RCC 7860 (cell line): Measurements from ENCODE around the gene LMTK3.

Experiments
- DNase-seq: peaks from one replicate; pipeline ENCODE4 v3.0.0-alpha.2; 2015; ENCODE audit warnings: low spot score
- FAIRE-seq: peaks from 2 replicates; lab custom pipeline; 2012; peaks lifted over from hg19 to GRCh38; lab: Jason Lieb, UNC

Gene LMTK3

DNA sequence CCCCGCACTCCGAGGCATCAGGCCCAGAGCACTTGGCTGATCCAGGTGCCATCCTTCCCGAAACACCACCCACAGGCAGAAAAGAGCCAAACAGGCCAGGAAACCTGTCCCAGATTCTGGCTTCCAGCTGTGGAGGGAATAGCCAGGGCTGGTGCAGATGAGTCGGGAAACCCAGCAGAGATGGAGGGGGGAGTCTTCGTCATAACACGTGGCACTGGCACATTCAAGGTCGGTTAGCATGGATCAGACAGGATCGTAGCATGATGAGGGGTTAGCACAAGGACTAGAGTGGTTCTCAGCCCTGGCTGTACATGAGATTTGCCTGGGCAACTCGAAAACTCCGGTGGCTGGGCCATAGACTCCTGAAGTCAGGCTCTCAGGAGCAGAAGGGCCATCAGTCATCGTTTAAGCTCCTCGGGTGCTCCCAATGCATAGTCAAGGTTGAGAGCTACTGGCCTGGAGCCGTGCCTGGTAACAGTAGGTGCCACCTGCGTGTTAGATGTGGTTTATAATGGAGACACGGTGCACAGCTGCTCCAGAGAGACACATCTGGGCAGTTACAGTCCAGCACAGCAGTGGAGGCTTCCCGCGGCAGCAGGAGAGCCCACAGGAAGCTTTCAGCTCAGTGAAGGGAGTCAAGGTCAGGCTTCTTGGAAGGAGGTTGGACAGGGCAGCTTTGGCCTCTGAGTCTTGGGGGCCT lies 36.1 kb downstream of the LMTK3 start:
- no peak for DNase-seq
- no peak for FAIRE-seq

DNA sequence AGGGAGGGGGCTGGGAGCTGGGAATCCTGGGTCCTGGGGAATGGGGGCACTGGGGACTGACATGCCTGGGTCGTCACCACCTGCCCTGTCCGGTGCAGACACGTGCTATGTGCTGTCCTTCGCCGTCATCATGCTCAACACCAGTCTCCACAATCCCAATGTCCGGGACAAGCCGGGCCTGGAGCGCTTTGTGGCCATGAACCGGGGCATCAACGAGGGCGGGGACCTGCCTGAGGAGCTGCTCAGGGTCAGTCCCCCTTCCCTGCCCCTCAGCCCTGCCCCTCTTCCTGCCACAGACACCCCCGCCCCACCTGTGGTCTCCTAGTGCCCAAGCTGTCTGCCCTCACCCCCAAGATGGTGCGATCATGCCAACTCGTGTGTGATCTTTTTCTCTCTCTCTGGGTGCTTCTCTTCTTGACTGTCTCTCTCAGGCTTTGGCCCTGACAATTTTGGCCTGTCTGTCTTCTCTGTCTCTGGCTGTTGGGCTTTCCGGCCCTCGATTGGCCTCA lies 37.5 kb downstream of the LMTK3 start:
- FAIRE-seq: no peak

DNA sequence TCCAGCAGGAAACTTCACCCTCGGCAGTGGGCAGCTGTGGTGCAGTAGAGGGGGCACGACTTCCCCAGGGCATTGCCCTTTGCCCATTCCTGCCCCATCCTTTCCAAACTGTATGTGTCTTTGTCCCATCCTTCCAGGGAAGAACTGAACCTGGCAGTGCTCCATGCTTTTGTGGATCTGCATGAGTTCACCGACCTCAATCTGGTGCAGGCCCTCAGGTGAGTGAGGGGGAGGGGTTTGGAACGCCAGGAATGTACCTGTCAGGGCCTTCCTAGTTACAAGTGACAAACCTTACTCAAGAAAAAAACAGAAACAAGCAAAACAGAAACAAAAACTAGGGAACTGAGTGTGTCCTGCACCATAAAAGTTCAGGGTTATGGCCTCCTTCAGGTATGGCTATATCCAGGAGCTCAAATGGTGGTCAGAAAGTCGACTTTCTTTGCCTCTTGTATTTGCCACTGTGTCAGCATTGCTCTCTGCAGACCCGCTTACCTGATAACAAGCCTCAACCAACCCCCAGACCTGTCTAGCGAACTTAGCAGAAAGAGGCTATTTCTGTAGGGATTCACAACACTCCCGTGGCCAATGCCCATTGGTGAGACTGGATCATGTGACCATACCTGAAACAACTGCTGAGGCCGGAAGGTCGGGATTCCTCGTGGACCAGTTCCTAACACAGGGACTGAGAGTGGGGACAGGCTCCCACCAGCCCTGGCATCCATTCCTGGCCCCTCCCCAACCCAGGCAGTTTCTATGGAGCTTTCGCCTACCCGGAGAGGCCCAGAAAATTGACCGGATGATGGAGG lies 38.3 kb downstream of the LMTK3 start:
- FAIRE-seq: no peak
- DNase-seq: no peak

More for the DNA sequence above, 37.5 kb downstream of the LMTK3 start:
- DNase-seq: no peak

GRCh38 chr19:48471836-48472235 lies 39.8 kb downstream of the LMTK3 start:
- FAIRE-seq (no peak), DNase-seq (no peak)

DNA sequence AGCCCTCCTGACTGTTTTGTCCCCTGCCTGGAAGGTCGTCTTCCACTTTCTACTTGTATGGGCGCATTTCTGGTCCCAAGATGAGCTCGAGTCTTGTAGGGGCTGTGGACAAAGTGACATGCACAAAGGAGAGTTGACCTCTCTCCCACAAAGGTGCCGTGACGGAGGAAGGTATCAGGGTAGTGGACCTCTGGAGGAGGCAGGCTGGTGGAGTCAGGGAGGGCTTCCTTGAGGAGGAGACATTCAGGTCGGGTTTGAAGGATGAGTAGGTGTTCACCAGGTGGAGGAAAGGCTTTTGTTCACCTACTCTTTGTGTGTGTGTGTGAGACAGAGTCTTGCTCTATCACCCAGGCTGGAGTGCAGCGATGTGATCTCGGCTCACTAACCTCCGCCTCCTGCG lies 40.8 kb downstream of the LMTK3 start:
- no peak for FAIRE-seq
- DNase-seq: no peak

DNA sequence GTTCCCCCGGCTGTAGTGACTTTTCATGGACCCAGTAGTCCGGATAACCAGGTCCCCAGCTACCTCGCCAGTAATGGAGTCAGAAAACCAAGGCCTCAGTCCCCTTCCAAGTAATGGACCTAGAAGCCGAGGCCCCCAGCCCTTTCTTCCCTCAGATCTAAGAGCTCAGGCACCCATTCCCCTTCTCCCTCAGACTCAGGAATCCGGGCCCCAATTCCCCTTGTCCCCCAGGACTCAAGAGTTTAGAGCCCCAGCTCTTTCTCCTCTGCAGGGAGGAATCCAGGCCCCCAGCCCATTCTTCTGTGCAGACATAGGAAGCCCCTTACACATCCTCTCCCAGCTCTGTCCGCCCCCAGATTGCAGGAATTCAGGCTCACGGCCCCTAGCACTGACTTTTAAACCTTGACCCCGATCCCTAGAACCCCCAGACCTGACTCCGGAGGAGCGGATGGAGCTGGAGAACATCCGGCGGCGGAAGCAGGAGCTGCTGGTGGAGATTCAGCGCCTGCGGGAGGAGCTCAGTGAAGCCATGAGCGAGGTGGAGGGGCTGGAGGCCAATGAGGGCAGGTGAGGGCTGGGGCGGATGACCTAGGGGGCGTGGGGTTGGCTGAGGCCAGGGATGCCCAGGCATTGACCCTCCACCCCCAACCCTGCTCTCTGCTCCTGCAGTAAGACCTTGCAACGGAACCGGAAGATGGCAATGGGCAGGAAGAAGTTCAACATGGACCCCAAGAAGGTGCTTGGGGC lies 41.5 kb downstream of the LMTK3 start:
- FAIRE-seq: no peak

GRCh38 chr19:48469289-48469881 lies 42.2 kb downstream of the LMTK3 start, which contains the start of gene CYTH2:
TSS of gene CYTH2 (plus strand) at chr19:48469369. CDS start at chr19:48469508, 139 bp downstream.
- FAIRE-seq: no peak
- DNase-seq: peak; percentile 32

More for the DNA sequence above, 41.5 kb downstream of the LMTK3 start:
- DNase-seq: no peak

DNA sequence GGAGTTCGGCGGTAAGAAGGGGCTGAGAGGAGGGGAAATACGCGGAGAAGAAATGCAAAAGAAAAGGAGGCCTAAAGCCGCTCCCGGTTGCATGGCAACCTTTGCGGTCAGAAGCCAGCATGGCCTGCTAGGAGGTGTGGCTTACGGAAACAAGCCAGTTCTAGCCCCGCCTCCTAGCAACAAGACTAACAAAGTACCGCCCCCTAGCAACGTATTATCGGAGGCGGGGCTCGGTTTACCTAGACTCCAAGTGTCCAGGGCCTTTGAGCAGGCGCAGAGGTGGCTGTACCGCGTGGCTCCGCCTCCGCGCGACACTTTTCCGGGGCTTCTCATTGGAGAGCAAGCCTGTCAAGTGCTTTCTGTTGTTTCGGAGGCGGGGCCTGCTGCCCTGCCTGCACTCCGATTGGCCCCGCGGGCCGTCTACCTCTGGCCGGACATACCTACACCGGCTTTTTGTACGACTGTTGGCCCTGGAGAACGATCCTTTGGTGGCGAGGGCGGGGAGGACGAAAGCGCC lies 42.8 kb downstream of the LMTK3 start:
- FAIRE-seq: peak; percentile 96
- peak; percentile 99 for DNase-seq

DNA sequence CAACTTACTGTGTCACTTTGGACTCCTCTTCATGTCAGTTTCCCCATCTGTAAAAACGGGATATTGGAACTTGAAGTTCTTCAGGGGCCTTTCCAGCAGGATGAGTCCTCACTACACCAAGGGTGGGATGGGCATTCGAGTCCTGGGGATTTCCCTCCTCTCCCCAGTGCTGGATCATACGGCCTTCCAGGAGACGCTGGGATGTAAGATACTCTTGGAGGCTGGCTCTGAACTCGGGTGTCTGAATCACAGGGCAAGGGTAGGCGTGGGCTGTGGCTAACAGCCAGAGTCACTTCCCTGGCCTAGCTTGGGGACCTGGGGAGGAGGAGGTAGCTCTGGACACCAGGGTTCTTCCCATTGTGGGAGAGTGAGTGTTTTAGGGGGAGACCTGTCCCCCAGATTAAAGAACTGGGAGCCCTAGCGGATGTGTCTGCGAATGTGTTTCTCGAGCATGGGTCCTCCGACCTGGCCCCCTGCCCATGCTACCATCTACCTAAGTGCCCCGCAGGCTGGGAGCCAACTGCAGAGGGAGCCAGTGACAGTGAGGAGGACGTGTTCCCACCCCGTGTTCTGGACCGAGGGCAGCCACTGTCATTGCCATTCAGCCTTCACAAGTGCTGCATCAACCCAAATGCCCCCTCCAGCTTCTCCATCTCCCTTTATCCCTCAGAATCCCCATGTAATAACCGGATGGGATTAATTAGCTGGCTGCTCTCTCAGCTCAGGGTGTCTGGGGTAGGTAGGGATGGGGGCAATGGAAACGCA lies 44.9 kb downstream of the LMTK3 start:
- DNase-seq (peak; percentile 78), FAIRE-seq (peak; percentile 77)

- no peak for FAIRE-seq
Observed at GRCh38 chr19:48465215-48465614, 46.4 kb downstream of the LMTK3 start.

GRCh38 chr19:48461982-48462655 lies 49.5 kb downstream of the LMTK3 start:
- FAIRE-seq (no peak), DNase-seq (no peak)

More at GRCh38 chr19:48465215-48465614, 46.4 kb downstream of the LMTK3 start:
- DNase-seq: no peak

DNA sequence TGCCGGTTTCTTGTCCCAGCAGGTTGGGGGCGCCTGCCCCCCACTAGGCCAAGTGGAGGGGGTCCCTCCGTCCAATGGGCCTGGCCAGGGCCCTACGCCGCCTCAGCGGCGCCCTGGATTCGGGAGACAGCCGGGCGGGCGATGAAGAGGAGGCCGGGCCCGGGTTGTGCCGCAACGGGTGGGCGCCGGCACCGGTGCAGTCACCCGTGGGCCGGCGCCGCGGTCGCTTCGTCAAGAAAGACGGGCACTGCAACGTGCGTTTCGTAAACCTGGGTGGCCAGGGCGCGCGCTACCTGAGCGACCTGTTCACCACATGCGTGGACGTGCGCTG lies 50.0 kb downstream of the LMTK3 start:
- FAIRE-seq: no peak
- DNase-seq: no peak

GRCh38 chr19:48458016-48458415 lies 53.6 kb downstream of the LMTK3 start:
- FAIRE-seq (no peak), DNase-seq (no peak)

DNA sequence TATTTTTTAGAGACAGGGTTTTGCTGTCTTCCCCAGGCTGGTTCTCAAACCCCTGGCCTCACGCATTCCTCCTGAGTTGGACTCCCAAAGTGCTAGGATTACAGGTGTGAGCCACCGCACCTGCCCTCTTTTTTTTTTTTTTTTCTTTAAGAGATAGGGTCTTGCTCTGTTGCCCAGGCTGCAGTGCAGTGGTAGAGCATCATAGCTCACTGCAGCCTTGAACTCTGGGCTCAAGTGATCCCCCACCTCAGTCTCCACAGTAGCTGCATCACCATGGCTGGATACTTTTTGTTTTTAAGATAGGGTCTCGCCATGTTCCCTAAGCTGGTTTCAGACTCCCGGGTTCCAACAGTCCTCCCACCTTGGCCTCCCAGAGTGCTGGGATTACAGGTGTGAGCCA lies 54.8 kb downstream of the LMTK3 start:
- no peak for FAIRE-seq
- no peak for DNase-seq

GRCh38 chr19:48455908-48456562 lies 55.6 kb downstream of the LMTK3 start:
- DNase-seq (no peak), FAIRE-seq (no peak)

DNA sequence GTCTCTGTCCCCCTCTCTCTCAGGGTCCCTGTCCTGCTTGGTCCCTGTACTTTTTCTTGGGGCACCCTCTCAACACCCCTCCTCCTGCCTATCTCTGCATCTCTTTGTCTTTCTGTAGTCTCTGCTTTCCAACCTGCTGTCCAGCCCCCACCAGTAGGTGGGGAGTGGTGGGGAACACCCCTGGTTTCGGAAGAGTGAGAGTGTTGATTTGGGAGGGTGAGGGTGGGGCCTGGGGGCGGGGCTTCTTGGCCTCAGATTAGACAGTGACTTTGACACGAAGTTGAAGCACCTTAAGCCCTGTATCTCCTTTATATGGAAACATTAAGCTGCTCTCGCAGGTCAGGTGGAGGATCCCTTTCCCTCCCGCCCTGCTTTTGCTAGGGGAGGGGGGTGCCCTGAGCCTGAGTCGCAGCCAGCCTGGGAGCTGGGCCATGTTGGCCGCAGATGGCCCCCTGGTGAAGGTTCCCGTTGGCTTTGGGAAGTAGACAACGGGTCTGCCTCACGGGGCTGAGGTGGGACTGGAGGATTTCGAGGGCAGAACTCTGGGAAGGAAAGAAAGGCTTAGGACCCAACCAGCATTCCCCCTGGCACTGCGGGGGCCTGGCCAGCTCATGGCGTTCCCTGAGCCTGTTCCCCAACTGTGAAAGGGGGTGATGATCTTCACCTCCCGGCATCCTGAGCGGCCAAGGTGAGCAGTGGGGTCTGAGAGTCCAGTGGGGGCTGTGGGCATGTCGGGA lies 56.3 kb downstream of the LMTK3 start, which contains the start of gene KCNJ14:
KCNJ14 (plus strand) TSS at position 404 of the 737 bp plus-strand sequence. CDS start 6,151 bp downstream, outside the sequence.
- no peak for DNase-seq
- FAIRE-seq: no peak

- DNase-seq (no peak), FAIRE-seq (no peak)
Observed at GRCh38 chr19:48454150-48454730, 57.4 kb downstream of the LMTK3 start.
